ENCODE data around the gene PYHIN1.

PYHIN1 gene

DNA sequence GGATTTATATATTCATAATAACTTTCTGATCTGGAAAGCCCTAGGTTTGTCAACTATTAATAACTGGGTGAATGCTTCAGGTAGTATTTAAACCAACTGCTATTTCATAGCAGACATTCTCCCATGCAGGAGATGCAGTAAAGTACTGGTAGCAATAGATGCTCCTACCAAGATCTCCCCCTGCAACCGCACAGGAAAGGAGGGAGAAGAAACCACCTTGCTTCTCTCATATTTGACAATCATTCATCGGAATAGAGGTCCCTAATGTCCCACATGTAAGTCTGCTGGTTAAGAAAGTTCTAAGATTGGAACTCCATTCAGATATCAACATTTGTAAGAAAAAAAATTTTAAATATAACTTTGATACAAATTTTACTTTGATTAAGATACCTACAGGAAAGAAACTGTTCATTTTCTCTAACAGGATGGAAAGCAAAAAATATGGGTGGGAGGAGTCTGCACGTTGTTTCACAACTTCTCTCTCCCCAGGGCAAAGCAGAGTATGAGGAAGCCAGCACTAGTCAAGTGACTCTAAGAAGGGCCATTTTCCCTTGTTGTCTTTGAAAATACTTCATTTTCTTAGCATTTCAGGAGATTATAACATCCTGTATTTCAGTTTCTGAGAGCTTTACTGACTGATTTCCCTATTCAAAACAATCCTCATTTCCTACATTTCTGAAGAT lies at the start of gene PYHIN1:
Gene PYHIN1 (plus strand): TSS at position 498 of the 683 bp plus-strand sequence. CDS start 5,359 bp downstream, outside the sequence.
- DNase-seq = peak; percentile 18

DNA sequence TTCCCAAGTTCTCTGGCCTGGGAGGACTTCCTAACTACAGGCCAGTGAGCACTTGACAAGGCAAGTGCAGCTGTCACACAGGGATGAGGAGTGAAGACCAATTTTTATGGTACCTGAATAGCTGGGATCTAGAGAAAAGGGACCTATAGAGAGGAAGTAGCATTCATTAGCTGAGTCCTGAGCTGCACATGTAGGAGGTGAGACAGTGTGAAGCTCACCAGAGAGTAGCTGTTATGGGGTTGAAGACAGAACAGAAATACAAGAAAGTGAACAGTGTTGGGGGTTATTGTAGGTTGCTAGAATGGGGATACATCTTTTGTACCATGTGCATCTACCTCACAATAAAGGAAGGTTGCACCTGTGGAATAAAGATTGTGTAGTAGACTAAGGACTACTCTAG lies 37.7 kb upstream of the PYHIN1 start:
- no peak for DNase-seq

DNA sequence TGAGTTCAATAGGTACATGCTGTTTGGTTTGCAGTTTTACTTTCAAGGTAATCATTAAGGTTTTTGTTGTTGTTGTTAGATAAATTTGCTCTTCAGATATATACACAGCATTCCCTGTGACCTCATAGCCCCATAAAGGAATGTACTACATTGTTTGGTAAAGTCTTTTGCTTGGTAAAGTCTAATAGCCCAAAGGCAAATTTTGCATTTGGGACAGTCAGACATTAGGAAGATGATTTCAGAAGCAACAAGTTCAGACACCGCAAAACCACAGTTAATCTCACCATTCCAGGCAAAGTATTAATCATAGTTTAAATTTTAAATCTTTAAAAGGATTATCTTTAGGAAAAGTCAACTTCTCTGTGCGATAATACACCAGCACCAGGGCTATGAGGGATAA lies 32.6 kb upstream of the PYHIN1 start:
- DNase-seq = no peak

DNA sequence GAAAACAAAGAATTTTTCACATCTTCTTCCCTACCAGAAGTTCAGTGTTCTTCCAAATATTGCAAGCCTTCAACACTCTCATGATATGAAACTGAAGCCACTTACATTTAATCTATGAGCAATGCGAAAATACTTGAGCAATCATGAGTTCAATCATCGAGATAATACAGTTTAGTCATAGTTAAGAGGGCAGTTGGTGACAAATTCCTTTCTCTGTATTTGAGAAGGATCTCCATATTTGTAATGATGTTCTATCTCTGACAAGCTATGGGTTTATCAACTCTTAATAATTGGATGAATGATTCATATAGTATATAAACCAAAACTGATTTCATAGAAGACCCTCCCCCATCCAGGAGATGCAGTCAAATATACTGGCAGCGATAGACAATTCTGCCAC lies 29.7 kb upstream of the PYHIN1 start:
- no peak for DNase-seq

DNA sequence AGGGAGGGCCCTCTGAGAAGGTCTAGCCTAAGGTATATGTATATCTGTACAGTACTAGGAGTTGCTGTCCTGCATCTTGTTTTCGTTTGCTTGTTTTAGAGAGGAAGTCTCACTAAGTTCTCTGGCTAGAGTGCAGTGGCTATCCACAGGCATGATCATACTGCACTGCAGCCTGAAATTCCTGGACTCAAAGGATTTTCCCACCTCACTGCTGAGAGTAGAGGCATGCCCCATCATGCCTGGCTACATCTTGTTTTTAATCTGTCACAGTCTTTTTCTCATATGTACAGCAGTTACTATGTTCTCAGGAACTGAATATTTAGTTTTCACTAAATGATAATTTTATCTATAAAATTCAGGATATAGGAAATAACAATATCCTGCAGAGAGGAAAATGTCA lies 15.3 kb upstream of the PYHIN1 start:
- DNase-seq = no peak

DNA sequence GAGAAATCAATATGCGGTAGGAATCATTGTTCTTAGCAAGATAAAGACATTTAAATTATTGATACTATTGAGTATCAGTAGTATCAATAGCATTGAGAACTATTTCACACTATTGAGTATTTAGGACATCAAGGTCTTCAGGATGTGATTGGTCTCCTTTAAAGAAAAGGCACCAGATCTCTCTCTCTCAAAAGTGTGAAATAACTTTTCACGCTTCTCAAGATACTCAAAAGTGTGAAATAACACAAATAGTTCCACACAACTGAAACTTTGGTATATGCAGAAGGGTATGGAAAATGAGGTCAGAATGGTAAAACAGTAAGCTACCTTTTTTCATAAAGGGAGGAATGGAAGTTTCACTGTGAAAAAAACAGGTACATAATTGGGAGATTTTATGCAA lies 6.7 kb upstream of the PYHIN1 start:
- DNase-seq = no peak

DNA sequence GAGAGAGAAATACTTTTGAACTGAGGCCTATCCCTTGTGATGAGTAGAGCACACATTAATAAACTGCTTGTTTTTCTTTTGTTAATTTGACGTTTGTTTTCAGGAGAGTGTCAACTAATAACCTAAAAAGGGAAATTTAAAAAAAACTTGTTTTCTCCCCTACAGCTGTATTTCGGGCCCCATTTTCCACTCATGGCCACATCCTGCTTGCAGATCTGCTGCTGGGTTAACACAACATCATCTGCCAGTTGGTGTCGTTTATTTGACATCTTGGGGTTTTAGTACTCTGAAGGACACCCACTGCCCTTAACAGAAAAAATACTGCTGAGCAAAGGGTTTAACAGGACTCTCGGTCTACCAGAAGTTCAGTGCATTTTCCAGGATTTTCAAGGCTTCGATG lies 848 bp upstream of the PYHIN1 start:
- DNase-seq = peak; percentile 36

DNA sequence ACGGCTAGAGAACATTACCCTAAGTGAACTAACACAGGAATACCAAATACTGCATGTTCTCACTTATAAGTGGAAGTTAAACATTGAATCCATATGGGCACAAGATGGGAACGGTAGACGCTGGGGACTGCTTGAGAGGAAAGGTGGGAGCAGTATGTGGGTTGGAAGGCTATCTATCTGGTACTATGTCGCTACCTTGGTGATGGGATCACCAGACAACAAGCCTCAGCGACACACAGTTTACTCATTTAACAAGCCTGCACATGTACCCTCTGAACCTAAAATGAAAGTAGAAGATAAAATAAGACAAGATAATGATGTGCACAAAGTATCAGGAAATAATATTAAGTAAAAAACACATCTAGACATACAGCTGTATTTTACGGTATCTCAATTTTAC lies 819 bp downstream of the PYHIN1 start:
- no peak for DNase-seq

DNA sequence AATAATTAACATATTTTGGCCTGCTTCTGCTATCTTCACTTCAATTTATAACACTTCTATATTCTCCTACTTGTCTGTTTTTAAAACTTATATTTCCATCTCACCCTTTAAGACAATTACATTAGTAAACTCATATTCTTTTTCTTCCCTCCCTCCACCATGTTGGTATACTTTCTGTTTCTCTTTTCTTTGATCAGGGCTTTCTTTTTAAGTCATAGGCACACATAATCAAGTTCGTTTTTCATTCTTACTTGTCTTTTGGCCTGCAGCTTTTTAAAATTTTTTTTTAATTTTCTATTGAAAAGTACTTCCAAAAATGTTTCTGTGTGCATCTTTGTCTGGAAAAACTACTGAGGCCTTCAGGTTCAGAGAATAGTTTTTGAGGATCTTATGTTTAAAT lies 2.3 kb downstream of the PYHIN1 start:
- DNase-seq = no peak

DNA sequence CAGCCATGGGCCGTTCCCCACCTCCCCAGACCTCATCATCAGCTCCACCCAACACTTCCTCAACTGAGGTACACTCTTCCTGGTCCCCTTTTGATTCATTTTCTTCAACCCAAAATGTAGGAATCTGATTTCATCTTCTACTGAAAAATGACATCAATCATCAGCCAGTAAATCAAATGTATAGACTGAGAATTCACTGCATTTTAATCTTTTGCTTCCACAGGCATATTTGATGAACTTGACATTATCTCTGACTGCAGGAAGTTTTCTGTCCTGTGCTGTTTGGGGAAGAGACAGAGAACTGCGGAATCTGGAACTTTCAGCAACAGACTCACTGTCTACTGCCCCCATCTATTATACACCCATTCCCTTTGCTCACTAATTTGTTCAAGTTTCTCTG lies 7.8 kb downstream of the PYHIN1 start:
- DNase-seq = no peak

DNA sequence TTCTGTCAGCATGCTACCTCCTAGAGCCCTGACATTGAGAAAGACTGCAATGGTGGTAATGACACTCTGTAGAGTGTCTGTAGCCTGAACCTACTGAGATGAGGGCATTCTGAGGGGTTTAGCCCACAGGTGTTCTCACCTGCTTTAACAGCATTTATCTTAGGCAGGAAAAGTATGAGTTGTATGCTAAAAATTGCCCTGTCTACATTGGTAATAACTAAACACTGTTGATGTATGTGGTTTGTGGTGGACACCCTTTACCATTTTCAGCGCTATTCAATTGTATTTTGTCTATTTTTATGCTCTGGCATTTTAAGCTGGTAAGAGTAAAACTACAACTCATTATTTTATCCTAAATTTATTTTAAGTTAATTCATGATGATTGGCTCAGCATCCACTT lies 10.0 kb downstream of the PYHIN1 start:
- DNase-seq = no peak

DNA sequence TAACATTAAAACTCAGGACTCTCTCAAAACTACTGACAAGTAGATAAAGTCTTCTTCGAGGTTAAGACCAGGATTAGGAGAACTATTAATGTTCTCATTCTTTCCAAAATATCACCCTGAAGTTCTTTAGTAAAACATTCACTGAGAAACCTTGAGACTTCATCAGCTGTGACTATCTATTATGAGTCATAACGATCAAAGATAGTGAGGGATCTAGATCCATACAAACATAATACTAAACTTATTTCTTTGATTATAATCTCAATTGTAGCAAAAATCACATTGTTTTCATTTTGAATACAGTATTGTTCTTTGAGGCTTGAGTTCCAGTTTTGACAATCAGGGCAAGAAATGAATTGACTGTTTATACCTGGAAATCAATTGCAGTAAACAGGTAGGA lies 11.1 kb downstream of the PYHIN1 start:
- no peak for DNase-seq

DNA sequence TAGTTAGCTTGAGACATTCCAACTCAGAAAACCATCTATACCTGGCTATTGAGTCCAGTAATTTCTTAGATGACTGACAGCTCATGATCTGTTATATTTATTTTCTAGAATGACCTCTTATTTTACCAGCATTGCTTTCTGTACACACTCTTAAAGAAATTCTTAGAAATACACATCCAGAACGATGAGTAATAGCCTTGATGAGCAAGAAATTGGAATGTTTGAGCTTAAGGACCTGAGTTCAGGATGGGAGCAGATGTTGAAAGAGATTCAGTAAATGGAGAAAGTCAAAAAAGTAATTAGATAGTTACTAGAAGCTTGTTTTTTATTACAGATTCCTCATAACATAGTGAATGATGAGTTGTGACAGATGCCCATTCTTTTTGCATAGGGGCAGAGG lies 11.7 kb downstream of the PYHIN1 start:
- no peak for DNase-seq

DNA sequence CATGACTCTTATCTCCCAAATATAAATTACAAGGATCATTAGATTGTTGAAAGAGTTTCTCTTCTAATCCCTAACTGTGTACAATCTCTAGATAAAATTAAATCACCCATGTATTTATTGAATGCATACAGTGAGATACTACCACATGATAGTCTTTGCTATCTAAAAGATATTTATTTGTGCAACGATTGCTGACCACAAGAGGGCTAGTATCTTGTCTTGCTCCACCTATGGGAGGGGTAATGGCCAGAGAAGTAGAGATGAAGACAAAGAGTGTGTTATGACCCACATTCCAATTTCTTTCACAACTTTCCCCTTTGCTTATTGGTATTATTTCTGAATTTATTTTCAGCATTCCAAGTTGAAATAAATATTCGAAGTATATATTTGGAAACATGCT lies 13.7 kb downstream of the PYHIN1 start:
- DNase-seq = no peak

DNA sequence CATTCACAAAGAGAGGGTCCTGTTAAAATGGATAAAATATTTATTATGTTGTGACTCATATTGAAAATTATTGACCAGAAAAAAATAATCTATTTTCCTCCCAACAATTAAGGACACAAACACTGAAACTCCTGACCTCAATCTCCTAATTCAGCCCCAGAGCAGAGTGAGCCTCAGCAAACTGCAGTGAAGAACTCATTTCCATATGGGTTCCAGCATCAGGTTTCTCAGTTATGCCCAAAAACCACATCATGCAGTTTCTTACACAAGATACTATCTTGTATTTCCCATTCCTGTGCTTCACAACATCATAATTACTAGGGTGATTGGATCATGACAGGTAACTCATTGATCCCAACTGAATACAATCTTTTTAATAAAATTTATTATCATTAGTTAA lies 15.4 kb downstream of the PYHIN1 start:
- no peak for DNase-seq

DNA sequence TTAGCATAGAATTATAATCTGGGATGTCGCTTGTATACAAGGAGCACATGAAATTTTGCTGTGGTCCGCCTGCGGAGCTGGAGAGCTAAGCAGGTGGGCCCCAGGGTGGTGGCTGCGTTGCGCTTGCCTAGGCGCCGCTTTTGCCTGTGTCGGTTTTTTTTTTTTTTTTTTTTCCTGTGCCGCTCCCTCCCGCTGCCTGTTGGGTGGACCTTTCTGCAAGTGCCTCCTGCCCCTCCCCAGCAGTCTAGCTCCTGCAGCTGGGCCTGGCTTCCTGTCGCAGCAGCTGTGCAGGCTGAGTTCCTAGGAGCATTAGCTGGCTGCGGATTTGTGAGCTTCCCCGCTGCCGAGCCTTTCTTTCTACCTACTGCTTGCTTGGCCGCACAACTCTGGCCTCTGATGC lies 20.6 kb downstream of the PYHIN1 start:
- DNase-seq = no peak

DNA sequence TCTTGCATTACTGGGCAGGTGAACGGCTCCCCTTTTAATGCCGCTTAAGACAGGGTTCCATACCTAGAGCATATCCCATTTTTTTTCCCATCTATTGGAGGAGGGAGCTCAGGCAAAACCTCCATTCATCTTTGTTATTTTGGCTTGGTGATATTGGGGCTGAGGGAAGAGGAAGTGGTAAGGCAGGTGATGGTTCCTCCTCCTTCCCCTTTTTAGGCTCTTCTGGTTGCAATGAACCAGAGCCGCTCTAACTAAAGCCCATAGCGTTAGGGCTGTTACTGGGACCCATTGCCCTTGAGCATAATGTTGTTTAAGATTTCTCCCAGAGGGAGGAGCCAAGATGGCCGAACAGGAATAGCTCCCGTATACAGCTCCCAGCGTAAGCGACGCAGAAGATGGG lies 21.1 kb downstream of the PYHIN1 start:
- DNase-seq = no peak

DNA sequence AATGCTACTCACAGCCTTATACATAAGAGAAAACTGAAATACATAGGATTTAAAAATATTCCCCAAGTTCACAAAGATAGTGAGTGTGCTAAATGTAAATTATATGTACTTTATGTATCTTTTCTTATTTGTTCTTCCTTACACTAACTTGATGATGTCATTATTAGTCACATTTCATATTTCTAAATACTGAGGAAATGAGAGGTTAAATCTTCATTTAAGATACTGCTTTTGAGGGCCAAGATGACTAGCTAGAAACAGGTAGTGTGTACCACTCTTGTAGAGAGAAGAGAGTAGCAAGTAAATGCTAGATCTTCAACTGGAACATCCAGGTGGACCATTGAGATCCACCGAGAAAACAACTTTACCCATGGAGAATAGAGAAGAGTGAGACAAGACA lies 29.8 kb downstream of the PYHIN1 start:
- DNase-seq = no peak

DNA sequence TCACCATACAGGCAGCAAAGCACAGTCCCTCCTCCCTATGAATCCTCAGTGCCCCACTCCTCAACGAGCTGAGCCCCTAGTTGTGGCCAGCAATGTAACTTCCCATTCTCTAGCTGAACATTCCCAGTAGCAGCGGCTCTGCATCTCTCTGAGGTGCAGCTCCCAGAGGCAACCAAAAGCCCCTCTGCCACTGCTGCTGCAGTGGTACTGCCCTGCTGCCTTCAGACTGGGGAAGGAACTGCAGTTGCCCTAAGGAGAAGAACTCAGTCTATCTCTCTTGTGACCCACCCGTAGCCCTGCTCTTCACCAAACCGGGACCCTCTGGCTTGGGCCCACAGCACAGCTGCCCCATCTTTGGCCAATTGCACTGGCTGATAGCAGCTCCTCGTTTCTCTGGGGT lies 31.6 kb downstream of the PYHIN1 start:
- DNase-seq = no peak

DNA sequence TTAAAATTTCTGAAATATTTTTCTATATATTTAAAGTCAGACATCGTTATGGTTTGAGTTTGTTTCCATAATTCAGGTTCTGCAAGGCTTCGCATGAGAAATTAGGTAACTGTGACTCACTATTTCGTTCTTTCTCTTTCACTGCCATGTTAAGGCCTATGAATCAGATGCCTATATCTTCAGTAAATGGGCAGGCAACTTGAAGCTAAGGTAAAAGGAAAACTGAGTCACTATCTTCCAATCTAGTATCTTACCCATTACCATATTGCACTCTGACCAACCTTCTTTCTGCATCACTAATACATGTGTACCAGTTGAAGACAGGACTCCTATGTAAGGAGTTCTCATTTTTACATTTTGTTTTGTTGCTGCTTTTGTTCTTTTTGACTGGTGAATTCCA lies 37.8 kb downstream of the PYHIN1 start:
- no peak for DNase-seq

DNA sequence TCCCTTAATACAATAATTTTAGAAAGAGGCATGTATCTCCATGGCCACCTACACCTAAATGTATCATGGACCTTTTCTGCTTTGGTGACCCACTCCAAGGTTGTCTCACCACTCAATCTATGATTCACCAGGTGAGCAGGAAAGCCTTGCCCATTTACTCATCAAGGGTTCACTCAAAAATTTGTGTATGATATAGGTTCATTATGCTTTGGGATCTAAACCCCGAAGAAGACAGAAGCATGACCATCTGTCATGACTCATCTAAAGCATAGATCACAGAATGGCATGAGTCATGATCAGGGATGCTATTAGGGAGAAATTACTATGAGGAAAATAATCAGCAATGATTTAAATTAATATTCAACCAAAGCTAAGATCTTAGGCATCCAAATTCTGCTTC lies 38.5 kb downstream of the PYHIN1 start:
- DNase-seq = no peak

DNA sequence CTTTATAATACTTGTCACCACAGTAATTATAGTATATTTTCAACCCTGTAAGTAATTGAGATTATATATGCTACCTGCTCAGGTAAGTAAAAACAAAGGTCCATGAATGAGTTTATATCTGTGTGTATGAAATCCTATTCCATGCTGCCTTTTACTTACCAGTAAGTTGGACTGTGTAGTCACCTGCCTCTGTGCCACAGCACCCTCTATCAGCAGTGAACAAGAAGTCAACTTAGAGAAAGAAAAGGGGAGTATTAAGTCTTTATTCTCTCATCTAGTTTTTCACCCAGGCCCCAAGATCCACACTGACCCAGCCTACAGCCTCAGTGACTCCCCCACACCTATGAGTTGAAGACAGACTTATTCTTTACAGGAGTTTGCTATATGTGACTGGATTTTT lies 41.5 kb downstream of the PYHIN1 start:
- DNase-seq = no peak

DNA sequence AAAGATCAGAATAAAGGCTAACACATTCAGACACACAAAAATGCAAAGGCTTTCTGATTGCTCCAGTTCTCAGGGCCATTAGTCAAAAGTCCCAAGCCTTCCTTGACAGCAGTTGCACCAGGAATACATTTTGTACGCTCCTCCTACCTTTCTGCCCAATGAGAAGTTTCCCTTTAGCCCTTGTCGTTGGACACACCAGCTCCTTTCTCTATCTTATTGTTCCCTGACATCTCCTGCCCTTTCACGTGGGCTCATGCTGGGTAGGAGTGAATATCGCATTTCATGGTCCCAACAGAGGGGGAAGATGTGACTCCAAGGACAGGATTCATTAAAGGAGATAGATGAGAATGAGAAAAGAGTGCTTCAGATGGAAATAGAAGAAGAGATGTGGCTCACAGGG lies 44.9 kb downstream of the PYHIN1 start:
- no peak for DNase-seq

DNA sequence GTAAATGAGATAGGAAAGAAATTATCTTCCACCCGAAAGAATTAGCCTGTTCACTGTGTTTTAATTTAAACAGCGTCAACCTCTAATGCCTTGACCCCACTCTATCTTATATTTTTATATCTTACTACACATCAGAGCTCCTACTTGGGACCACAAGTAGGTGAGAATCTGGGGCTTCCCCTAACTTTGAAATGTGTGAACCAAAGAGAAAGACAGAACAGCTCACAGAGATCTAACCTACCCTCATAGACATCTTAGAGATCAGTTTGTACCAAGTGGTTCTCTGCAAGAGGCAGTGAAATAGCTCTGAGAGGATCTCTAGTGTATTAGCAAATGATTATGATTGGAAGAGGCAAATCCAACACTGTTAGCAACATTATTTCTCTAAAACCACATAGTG lies 47.4 kb downstream of the PYHIN1 start:
- DNase-seq = no peak

DNA sequence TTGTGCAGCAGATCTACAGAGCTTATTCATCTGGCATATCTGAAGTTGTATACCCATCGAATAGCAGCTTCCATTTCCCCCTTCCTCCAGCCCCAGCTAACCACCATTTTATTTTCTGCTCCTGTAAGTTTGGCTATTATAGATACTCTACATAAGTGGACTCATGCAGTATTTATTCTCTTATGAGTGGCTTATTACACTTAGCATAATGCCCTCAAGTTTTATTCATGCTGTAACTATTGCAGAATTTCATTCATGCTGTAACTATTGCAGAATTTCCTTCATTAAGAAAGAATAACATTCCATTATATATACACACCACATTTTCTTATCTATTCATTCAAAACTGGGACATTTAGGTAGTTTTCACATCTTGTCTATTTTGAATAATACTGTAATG lies 47.9 kb downstream of the PYHIN1 start:
- DNase-seq = no peak

DNA sequence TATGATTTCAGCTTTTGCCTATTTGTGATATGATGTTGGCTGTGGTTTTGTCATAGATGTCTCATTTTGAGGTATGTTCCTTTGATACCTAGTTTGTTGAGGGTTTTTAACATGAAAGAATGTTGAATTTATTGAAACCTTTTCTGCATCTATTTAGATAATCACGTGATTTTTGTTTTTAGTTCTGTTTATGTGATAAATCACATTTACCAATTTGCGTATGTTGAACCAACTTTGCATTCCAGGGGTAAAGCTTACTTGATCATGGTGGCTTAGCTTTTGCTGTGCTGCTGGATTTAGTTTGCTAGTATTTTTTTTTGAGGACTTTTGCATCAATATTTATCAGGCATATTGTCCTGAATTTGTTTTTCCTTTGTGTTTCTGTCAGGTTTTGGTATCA lies 51.9 kb downstream of the PYHIN1 start:
- DNase-seq = no peak
